DMS79 treated with DMSO at 0.1 percent for 48 hours (cell line): ENCODE results near the gene DROSHA.
"Not testable (repeated sequence)": the region's sequence is repeated elsewhere in the genome, so short reads cannot be mapped to it uniquely, and the experiment has no call there.

Experiments used
- DNase-seq: peaks from one replicate; lab custom pipeline; 2025; lab: John Stamatoyannopoulos, UW

Gene DROSHA

DNA sequence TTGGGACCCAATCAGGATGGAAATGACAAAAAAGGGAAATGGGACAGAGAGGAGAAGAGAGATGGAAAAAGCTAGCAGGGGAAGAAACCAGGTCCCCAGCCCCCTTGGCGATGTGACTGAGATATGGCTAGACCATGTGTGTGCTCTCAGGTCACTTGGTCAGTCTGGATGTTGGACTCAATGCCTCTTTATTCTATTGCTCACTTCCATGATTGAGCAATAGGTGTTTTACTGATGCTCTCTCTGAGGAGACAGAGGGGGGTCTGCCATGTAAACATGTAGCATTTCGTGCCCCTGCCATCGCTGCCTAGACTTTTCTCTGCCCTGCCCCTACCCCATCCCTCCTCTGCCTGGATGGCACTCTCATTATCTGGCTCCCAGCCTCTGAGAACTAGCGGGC is 150.6 kb downstream of the DROSHA start:
- no peak for DNase-seq

DNA sequence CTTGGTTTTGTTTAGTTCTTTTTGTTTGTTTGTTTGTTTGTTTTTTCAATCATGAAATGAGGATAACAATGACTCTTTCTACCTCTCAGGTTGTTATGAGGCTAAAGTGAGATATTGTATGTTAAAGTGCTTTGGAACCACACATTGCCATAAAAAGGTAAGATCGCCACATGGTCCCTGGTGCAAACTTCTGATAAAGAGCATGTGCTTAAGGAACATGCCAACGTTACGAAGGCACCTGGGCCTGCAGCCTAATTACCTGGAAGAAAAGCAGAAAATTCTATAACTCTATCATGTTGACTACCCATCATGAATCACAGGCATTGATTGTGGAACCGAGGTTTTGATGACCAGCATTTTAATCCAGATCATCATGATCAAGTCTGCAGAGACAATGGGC is 151.8 kb downstream of the DROSHA start:
- DNase-seq, result no peak

DNA sequence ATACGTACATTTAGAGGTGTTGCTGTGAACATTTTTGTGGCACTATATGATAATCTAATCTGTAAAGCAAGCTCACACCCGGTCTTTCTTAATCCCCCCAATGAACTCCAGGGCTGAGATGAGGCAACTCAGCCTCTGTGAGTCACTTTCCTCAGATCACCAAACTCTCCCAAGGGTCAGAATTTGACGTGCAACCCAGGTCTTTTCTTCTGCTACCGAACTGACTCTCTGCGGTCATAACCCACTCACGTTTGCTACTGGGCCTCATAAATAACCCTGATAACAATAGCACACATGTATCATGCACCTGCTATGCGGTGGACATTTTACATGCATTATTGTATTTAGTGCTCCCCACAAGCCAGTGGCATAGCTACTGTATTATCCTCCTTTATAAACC is 153.1 kb downstream of the DROSHA start:
- DNase-seq, result no peak

DNA sequence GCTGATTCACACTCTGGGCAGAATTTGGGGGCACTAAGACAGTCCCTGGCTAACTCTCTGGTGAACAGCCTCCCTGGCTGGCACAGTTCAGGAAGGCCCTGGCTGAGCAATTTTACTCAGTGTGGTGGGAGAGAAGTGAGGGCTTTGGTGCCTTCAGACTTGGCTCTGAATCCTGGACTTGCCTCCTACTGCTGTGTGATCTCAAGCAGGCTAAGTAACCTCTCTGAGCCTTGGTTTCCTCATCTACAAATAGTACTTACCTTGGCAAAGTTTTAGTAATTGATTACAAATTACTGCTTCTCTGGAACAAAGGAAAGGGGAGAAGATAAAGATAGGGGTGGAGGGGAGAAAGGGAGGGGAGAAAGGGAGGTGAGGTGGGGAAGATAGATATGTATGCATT is 153.8 kb downstream of the DROSHA start:
- DNase-seq, result no peak

DNA sequence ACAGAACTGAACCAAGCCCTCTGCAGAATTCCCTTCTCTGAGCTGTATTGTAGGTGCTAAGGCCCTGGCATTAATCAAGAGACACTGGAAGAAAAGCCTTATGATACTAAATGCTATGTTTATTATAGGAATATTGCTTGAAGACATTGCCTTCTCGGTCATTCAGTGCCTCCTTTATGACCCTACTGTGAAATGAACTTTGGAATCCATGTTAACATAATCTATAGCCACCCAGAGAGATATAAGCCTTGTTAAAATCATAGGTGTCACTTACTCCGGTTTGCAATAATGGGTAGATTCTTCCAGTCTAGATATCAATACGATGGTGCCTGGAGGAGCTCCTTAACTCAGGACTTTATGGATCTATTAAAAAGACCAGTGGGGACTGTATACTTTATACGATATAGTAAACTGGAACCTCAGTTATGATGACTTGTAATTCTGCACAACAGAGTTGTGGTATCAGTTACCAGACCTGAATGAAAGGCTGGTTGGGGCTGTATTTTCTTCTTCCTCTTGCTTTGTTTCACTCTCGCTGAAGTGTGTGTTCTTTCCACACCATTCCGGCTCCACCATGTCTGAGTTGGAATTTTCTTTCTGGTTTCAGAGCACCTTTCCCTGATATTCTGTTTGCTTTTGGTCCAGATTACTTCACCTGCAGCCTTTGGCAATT is 154.5 kb downstream of the DROSHA start:
- no peak for DNase-seq

DNA sequence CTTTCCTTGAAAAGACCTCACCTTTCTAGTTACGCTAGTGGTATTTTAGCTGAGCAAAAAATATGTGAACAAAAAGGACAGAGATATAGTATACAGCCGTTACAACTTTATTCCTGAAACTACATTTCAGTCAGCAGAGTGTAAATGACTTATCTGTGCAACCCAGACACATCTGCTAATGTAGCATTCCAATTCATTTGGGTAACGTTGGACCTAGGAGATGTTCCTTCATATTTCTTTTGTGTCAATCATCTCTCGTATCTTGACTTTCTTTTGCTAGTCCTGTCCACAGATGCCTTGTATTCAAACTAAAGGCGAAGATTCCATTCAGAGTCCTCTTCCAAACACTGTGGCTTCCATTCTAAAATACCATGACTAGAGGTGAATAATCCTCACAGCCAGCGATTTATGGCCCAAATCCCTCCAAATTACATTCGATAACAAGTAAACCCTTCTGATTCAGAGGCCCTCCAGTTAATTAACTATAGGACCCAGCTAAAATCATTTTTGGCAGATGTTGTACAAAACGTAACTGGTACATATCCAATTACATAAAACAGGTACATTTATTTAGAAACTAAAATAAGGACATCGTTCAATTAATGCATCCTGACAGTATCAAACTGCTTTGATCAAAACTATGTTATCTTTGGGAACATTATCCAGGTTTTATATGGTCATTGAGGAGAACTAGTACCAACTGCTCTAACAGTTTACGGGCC is 155.7 kb downstream of the DROSHA start:
- DNase-seq, result no peak

DNA sequence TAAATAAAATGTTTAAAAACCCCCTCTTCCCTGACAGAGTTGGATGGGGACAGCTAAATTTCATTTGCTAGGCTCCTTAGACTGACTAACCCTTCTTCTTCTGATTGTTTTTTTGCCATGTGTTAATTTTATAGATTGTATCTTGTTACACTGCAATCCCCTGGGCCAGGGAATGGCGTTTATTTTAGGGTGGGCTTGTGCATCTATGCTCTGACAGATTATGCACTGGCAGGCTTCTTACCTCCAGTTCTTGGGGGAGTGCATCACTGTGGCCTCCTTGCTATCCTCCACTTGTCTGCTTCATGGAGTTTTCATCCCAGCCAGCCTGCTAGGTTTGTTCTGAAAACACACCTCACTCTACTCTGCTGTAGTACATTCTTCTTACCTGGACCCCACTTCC is 159.8 kb downstream of the DROSHA start:
- no peak for DNase-seq

DNA sequence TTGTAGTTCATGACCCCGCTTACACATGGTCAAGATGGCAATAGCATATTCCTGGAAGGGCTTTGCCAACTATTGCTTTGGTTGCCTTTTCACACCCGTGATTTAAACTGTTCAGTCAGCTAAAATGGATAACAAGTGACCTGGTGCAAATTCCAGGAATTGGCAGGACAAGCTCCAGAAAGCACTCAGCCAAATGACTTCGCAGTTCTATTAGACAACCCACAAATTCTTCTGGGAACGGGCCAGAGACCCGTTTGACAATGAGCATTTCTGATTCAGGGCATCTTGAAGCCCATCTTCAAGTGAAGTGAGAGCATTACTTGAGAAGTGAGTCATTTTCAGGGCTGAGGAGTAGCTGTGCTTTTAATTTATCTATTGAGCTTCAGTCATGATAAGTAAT is 165.0 kb downstream of the DROSHA start:
- DNase-seq, result no peak

DNA sequence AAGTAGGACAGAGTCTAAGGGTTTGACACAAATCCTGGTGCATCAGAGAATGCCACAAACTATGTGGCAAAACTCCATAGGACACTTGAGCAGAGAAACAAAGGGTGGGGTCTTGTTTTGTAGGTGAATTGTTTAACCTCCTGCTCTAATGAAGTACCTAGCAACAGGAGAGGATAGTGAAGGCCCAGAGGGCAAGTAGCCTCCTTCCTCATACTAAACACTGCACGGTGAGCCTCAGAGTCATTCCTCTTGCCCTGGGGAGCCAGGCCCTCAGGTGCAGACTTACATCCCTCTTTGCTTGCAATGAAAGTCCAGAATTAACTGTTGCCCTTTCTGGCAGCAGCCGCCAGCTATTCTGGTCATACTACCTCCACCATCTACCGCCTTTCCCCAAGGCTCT is 166.1 kb downstream of the DROSHA start:
- DNase-seq, result no peak

DNA sequence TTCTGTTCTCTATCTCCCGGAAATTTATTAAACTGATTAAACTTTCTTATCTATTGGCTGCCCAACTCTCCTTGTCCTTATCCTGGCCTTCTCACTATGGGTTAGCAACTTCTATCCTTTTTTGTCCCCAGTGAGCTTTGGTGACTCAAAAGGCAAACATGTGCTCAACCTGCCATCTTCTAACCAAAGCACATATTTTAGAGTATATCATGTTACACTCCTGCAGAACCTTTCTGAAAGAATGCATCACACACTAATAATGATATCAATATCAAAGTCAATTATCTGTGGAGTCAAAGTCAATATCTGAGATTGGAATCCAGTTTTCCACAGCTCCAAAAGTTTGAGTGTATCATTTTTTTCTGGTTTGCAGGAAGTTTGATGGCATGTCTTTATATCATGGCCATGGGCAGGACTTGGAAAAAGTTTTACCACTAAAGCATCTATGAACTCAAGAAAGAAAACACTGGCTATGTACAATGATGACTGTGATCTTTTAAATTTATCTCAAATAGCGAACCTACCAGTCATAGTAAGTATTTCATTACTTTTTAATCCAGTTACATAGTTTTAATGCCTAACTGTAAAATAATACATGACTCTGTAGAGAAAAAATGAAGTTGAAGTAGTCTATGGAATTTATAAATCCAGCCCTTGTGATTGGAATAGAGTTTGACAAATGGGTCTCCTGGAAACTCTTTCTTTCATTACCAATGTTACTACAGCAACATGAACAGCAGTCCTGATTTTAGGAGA is 166.8 kb downstream of the DROSHA start:
- no peak for DNase-seq

DNA sequence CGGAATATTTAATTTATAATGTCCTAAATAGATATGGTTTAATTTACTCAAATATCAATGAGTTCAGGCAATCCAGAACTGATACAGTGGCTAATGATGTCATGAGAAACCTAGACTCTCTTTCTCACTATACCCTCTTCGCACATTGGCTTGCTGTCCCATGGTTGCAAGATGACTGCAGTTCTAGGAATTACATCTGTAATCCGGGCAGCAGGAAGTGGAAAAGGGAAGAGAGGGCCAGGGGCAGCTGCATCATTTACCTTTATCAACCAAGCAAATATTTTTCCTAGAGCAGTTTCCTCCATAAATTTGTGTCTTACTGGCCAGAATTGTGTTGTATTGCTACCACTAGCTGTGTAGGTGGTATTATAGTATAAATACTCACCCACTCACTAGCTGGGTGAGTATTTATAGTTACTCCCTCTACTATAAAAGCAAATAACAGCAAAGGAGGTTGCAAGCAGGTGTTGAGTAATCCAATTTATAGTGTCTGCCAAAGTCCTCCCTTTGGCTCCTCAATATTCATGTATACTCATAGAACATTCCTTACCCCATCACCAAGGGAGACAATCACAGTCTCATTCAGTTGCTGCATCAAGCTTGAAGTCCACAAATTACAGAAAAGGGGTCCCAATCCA is 168.8 kb downstream of the DROSHA start:
- DNase-seq, result no peak

DNA sequence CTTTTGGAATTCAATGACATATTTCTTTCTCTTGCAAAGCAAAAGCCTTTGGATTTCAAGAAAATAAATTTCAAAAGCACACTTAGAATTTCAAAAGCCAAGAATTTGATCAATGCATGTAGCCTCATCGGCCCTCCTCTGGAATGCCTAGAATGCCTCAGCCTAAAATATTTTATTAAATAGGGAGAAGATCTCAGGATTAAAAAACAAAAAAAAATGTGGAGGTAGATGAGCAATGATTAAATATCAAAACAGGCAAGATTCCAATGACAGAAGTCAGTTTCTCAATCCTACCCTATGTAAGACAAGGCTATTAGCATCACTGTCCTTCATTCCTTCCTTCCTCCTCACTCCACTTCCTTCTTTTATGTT is 169.4 kb downstream of the DROSHA start:
- no peak for DNase-seq

DNA sequence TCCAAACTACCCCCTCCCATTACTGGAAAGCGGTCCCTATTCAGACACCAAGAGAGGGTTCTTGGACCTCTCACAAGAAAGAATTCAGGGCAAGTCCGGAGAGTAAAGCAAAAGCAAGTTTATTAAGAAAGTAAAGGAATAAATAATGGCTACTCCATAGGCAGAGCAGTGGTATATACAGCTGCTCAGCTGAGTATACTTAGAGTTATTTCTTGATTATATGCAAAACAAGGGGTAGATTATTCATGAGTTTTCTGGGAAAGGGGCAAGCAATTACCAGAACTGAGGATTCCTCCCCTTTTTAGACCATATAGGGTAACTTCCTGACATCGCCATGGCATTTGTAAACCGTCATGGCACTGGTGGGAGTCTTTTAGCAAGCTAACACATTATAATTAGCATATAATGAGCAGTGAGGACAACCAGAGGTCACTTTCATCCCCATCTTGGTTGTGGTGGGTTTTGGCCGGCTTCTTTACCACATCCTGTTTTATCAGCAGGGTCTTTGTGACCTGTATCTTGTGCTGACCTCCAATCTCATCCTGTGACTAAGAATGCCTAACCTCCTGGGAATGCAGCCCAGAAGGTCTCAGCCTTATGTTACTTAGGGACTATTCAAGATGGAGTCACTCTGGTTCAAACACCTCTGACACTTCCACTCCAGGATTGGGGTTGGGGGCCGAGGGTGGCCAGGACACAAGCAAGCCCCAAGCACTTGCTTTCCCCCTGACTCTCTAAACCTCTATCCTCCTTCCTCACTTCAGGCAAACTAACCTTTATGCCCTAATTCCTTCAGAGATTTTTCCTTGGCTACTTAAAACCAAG is 170.0 kb downstream of the DROSHA start:
- DNase-seq, result not testable (repeated sequence)

DNA sequence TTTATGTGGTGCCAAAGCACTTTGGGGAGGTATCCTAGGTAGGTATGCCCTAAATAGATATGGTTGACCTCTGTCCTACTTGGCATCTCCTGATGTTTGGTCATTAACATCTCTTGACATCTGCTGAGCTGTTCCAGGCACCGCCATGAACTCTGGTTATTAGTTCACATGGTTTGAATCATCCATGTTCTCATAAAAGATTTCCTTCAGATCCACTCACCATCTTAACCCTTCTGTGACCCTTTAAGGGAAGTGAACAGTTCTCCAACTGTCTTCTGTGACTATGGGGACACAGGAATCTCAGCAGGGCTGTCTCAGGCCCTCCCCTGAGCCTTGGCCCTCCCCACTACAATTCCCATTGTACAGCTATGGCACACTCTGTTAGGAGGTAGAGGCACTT is 170.7 kb downstream of the DROSHA start:
- DNase-seq, result no peak

DNA sequence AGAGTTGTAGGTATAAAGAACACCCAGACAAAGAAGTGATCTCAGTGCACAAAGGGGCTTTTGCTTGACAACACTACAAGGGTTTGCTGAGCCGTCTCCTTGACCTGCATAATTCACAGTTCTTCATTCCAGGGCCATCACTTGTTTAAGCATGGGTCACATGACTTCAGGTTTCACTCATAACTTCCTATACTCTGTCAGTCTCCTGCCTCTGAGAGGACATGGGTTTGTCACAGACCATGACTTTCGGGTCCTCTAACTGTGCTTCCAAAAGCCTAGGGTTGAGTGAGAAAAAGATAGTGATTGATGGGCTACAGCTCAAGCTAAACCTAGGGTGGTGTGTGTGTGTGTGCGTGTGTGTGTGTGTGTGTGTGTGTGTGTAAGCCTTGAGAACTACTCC is 172.1 kb downstream of the DROSHA start:
- DNase-seq, result no peak

DNA sequence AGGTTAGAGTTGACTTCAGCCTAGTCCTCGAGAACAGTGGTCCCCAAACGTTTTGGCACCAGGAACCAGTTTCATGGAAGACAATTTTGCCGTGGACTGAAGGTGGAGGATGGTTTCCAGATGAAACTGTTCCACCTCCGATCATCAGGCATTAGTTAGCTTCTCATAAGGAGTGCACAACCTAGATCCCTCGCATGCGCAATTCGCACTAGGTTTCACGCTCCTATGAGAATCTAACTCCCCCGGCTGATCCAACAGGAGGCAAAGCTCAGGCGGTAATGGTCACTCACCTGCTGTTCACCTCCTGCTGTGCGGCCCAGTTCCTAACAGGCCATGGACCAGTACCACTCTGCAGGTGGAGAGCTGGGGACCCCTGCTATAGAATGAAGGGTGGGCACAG is 174.9 kb downstream of the DROSHA start:
- no peak for DNase-seq

DNA sequence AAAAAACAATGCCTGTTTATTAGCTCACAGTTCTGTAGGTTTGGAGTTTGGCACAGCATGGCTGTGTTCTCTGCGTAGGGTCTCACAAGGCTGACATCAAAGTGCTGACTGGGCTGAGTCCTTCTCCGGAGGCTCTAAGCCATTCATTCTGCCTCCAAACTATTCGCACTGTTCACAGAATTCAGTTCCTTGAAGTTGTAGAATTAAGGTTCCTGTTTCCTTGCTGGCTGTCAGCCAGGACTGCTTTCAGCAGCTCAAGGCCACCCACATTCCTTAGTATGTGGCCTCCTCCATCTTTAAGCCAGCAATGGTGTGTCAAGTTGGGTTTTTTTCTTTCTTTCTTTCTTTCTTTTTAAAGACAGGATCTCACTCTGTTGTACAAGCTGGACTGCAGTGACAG is 176.6 kb downstream of the DROSHA start:
- no peak for DNase-seq
